Thoracic aorta (tissue), 2 donors: ENCODE data around the gene KLHL34. TPM values are rescaled to one million over a fixed set of nuclear protein-coding genes. Genes with fewer than 3 reads are reported as not detected.

Source experiments
- ATAC-seq: fragments of 150-250 bp; one replicate; pipeline ENCODE4 v1.8.0; 2017; ENCODE audit warnings: low read depth; ENCODE audit not compliant: insufficient number of reproducible peaks, low FRiP score
- DNase-seq: peaks from one replicate; pipeline ENCODE4 v3.0.0-alpha.2; 2020; ENCODE audit warnings: low spot score
- H3K27ac ChIP-seq, 2 donors: fragments of 200-600 bp; sonication (generic); 1 replicate in 1 of 2; 2 replicates in 1 of 2; pipeline ENCODE4 v1.5.1; 2016; ENCODE audit warnings: mild to moderate bottlenecking in 2 of 2, moderate library complexity in 2 of 2
- H3K27me3 ChIP-seq: fragments of 200-600 bp; sonication (generic); replicated peaks from 2 replicates; pipeline ENCODE4 v1.6.0; 2016; ENCODE audit warnings: mild to moderate bottlenecking; ENCODE audit not compliant: insufficient read depth
- H3K36me3 ChIP-seq: fragments of 200-600 bp; sonication (generic); one replicate; pipeline ENCODE4 v1.5.1; 2016
- H3K4me1 ChIP-seq, 2 donors: fragments of 200-600 bp; sonication (generic); 1 replicate in 1 of 2; 2 replicates in 1 of 2; pipeline versions ENCODE4 v1.5.1 to v1.6.0; 2016; ENCODE audit warnings: low read depth in 2 of 2, mild to moderate bottlenecking in 1 of 2; ENCODE audit not compliant: control insufficient read depth in 1 of 2
- H3K4me3 ChIP-seq: fragments of 200-600 bp; sonication (generic); 2 replicates; pipeline ENCODE4 v1.5.1; 2016; ENCODE audit warnings: mild to moderate bottlenecking
- H3K9me3 ChIP-seq: fragments of 200-600 bp; sonication (generic); 2 replicates; pipeline ENCODE4 v1.5.1; 2016
- total RNA-seq, 2 donors: library from RNA; depleted of rRNA; stranded (reverse); fragments of >200 nt; gene quantifications; one replicate each; pipeline versions ENCODE4 v1.1.0 to v1.2.3, GENCODE V29; 2016
- TF ChIP-seq, protein P1 (sequence below): fragments of 200-600 bp; sonication (generic); IDR thresholded peaks from one replicate; pipeline ENCODE4 v1.5.1; 2019; ENCODE audit warnings: antibody characterized with exemption

Gene KLHL34, protein sequence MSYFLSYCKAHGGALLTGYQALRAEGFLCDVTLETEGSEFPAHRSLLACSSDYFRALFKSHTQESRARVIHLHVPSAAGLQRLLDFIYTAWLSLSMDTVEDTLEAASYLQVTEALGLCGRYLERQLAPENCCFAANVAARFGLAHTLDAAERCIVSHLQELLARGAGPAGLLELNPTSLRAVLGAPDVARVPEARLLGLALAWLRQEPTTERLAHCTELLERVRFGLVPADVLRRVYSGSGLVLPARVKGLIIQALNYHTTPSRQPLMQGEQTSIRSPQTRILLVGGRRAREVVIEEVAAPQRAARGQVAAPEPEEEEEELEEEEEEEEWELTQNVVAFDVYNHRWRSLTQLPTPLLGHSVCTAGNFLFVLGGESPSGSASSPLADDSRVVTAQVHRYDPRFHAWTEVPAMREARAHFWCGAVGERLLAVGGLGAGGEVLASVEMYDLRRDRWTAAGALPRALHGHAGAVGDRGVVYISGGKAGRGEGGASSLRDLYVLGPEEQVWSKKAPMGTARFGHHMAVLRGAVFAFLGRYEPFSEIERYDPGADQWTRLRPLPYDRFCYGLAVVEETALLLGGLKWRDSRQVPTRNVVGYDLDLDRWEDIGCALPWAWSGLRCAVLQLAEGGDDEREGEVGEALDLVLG
- not detected for total RNA-seq

- no peaks in the 10 kb centered on the region for H3K27me3 ChIP-seq
- TF ChIP-seq, protein P1, sequence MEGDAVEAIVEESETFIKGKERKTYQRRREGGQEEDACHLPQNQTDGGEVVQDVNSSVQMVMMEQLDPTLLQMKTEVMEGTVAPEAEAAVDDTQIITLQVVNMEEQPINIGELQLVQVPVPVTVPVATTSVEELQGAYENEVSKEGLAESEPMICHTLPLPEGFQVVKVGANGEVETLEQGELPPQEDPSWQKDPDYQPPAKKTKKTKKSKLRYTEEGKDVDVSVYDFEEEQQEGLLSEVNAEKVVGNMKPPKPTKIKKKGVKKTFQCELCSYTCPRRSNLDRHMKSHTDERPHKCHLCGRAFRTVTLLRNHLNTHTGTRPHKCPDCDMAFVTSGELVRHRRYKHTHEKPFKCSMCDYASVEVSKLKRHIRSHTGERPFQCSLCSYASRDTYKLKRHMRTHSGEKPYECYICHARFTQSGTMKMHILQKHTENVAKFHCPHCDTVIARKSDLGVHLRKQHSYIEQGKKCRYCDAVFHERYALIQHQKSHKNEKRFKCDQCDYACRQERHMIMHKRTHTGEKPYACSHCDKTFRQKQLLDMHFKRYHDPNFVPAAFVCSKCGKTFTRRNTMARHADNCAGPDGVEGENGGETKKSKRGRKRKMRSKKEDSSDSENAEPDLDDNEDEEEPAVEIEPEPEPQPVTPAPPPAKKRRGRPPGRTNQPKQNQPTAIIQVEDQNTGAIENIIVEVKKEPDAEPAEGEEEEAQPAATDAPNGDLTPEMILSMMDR, result no peak
- no peaks in the 10 kb centered on the region for H3K9me3 ChIP-seq
- peak within 1 kb of the TSS; percentile 53 for H3K4me3 ChIP-seq
- H3K36me3 ChIP-seq, result no peaks in the 10 kb centered on the region
- no peak for DNase-seq
- no peak within 1 kb of the TSS for H3K27ac ChIP-seq
- no peak for ATAC-seq
- no peaks in the 10 kb centered on the region for H3K4me1 ChIP-seq
These were observed at the start of gene KLHL34 for GRCh38 chrX:21658152-21658737. TSS of gene KLHL34 (minus strand) at chrX:21658330. CDS start at chrX:21657788, 542 bp downstream.

DNA sequence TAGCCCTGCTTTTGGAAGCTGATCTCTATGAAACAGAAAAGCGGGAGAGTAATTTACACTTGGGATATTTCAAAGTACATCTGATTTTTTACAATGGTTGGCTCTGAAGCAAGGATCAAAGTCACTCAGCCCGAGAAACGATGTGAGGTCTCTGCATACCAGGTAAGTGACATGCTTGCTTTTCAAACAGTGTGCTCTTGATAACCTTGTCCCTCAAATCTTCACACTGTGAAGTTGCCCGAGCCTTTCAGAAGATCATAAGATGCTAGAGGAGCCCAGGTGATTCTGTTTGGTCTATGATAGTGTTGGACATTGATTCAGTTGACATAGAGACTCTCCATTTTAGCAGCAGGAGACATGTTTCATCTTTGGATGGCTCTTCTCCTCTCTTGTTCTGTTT is 47.1 kb upstream of the KLHL34 start:
- TF ChIP-seq, protein P1, result no peak
- no peak for ATAC-seq
- Histone ChIP-seq H3K4me3 (no peak overlapping the region), H3K27ac (no peak overlapping the region), H3K9me3 (no peaks in the 10 kb centered on the region), H3K4me1 (no peaks in the 10 kb centered on the region), H3K36me3 (no peaks in the 10 kb centered on the region), H3K27me3 (no peaks in the 10 kb centered on the region)
- no peak for DNase-seq

DNA sequence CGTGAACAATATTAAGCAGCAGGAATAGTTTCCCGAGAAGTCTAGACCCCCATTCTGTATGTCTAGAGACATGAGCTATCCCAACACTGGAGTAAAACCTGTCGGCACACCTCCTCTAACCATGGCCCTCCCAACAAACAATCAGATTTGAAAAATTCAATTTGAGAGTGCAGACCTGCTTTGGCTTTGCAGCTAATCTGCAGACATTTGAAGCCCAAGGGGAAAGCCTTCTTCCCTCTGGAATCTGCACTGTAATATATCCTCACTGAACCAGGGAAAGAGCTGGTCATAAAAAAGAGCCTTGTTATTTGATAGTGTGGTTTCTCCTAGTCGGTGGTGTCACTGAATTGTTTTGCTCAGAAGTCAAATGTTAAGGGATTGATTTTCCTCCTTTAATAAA is 44.6 kb upstream of the KLHL34 start:
- no peaks in the 10 kb centered on the region for H3K36me3 ChIP-seq
- no peaks in the 10 kb centered on the region for H3K27me3 ChIP-seq
- H3K9me3 ChIP-seq, result no peaks in the 10 kb centered on the region
- ATAC-seq, result no peak
- TF ChIP-seq, protein P1, result no peak
- H3K4me3 ChIP-seq, result no peak overlapping the region
- H3K4me1 ChIP-seq, result no peaks in the 10 kb centered on the region
- no peak for DNase-seq
- no peak overlapping the region for H3K27ac ChIP-seq

- Histone ChIP-seq H3K27me3 (no peaks in the 10 kb centered on the region), H3K4me1 (no peaks in the 10 kb centered on the region), H3K27ac (no peak overlapping the region), H3K4me3 (no peak overlapping the region), H3K36me3 (no peaks in the 10 kb centered on the region), H3K9me3 (no peaks in the 10 kb centered on the region)
- TF ChIP-seq, protein P1, result no peak
- DNase-seq (no peak), ATAC-seq (no peak)
These were observed 42.8 kb upstream of the KLHL34 start for GRCh38 chrX:21700967-21701366.

DNA sequence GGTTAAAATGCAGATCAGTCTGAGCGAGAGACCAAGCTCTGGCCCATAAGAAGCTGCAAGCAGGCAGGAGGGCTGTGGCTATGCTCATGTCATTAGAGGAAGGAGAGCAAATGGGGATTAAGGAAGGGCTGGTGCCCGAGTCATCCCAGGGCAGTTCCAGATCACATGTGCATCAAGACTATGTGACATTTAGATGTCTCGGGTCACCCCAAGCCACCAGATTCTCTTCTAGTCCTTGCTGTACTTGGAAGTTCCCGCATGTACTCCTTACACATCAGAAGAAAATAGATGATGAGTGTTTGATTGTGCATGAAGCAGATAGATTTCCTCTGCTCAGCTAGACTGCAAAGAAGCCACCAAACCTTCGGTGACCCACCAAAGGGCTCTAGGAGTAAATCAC is 42.1 kb upstream of the KLHL34 start:
- H3K27ac ChIP-seq, result no peak overlapping the region
- no peaks in the 10 kb centered on the region for H3K9me3 ChIP-seq
- H3K27me3 ChIP-seq, result no peaks in the 10 kb centered on the region
- H3K4me3 ChIP-seq, result no peak overlapping the region
- TF ChIP-seq, protein P1, result no peak
- DNase-seq (no peak), ATAC-seq (no peak)
- no peaks in the 10 kb centered on the region for H3K36me3 ChIP-seq
- no peaks in the 10 kb centered on the region for H3K4me1 ChIP-seq
